Measurements from ENCODE around the gene GALNT10. TPM values are rescaled to one million over a fixed set of nuclear protein-coding genes. Genes with fewer than 3 reads are reported as not detected.
A peak's percentile ranks its signal among the peaks of the same experiment; 100 is the strongest.

The GALNT10 gene
- total RNA-seq, 1 donor from 2014 or later: 11.5 TPM

- intact Hi-C loops (cut with micrococcal nuclease): no loop called here
- Histone ChIP-seq H3K27me3 (ENCODE audit: low read depth) (no peaks in the 10 kb centered on the region), H3K27ac (replicated peaks) (peak overlapping the region; percentile 74), H3K36me3 (no peaks in the 10 kb centered on the region), H3K9me3 (replicated peaks) (no peaks in the 10 kb centered on the region), H3K4me1 (peaks cover 80% of the 10 kb centered on the region), H3K4me3 (no peak overlapping the region)
- DNase-seq: no peak
- no peak for TF ChIP-seq CTCF (IDR thresholded peaks at IDR 0.05; ENCODE audit: borderline replicate concordance)
These were observed 179.1 kb downstream of the GALNT10 start for GRCh38 chr5:154369682-154370081.

GRCh38 chr5:154370119-154370518, 179.6 kb downstream of the GALNT10 start:
- Histone ChIP-seq H3K9me3 (replicated peaks) (no peaks in the 10 kb centered on the region), H3K27ac (replicated peaks) (peak overlapping the region; percentile 47), H3K27me3 (ENCODE audit: low read depth) (no peaks in the 10 kb centered on the region), H3K4me1 (peaks cover 75% of the 10 kb centered on the region), H3K4me3 (no peak overlapping the region), H3K36me3 (no peaks in the 10 kb centered on the region)
- TF ChIP-seq CTCF (IDR thresholded peaks at IDR 0.05; ENCODE audit: borderline replicate concordance): no peak
- no peak for DNase-seq
- intact Hi-C loops (cut with micrococcal nuclease): no loop called here

- intact Hi-C loops (cut with micrococcal nuclease): no loop called here
These were observed 180.3 kb downstream of the GALNT10 start for GRCh38 chr5:154370813-154371212.

GRCh38 chr5:154371687-154372086, 181.2 kb downstream of the GALNT10 start:
- intact Hi-C loops (cut with micrococcal nuclease): no loop called here
- TF ChIP-seq CTCF (IDR thresholded peaks at IDR 0.05; ENCODE audit: borderline replicate concordance): no peak
- Histone ChIP-seq H3K36me3 (peaks cover 12% of the 10 kb centered on the region), H3K4me1 (peaks cover 60% of the 10 kb centered on the region), H3K27ac (replicated peaks) (peak overlapping the region; percentile 47), H3K4me3 (no peak overlapping the region), H3K9me3 (replicated peaks) (no peaks in the 10 kb centered on the region), H3K27me3 (ENCODE audit: low read depth) (no peaks in the 10 kb centered on the region)
- DNase-seq: no peak

More at GRCh38 chr5:154370813-154371212, 180.3 kb downstream of the GALNT10 start:
- Histone ChIP-seq H3K27ac (replicated peaks) (peak overlapping the region; percentile 47), H3K4me1 (peaks cover 68% of the 10 kb centered on the region), H3K4me3 (no peak overlapping the region), H3K36me3 (peaks cover 4% of the 10 kb centered on the region), H3K9me3 (replicated peaks) (no peaks in the 10 kb centered on the region), H3K27me3 (ENCODE audit: low read depth) (no peaks in the 10 kb centered on the region)
- TF ChIP-seq CTCF (IDR thresholded peaks at IDR 0.05; ENCODE audit: borderline replicate concordance): no peak
- peak; percentile 46 for DNase-seq

- Histone ChIP-seq H3K4me3 (no peak overlapping the region), H3K4me1 (peaks cover 50% of the 10 kb centered on the region), H3K36me3 (peaks cover 22% of the 10 kb centered on the region), H3K27ac (replicated peaks) (no peak overlapping the region), H3K9me3 (replicated peaks) (no peaks in the 10 kb centered on the region), H3K27me3 (ENCODE audit: low read depth) (no peaks in the 10 kb centered on the region)
- intact Hi-C loops (cut with micrococcal nuclease): no loop called here
- DNase-seq: no peak
- no peak for TF ChIP-seq CTCF (IDR thresholded peaks at IDR 0.05; ENCODE audit: borderline replicate concordance)
These were observed 182.1 kb downstream of the GALNT10 start for GRCh38 chr5:154372661-154373060.

Measured in left ventricle myocardium inferior (tissue), 1 donor.